ENCODE results near the gene LMF1. TPM values are rescaled to one million over a fixed set of nuclear protein-coding genes. Genes with fewer than 3 reads are reported as not detected.

The LMF1 gene
- total and polyA plus RNA-seq, 2 of the 4 experiments (the other 2 are of a cell fraction) = 7.7 to 13.1 TPM

GRCh38 chr16:914440-914839, 56.3 kb downstream of the LMF1 start:
- H3K14ac ChIP-seq (replicated peaks; ENCODE audit: low read depth, low read length) = no peak overlapping the region
- dilution Hi-C loops (cut with HindIII; ENCODE audit: low sequenced_read_pairs, unreplicated experiment) = no loop called here
- 89% methylated on average over 3 of the region's 4 CpGs; no CpG with 5 or more reads in 1 of the 2 experiments for whole genome bisulfite sequencing, 2 experiments (ENCODE audit: extremely low coverage in 2 of 2, insufficient read length in 1 of 2)
- ATAC-seq (ENCODE audit: low read depth) = no peak
- H2BK120ac ChIP-seq (ENCODE audit: low read depth, low read length) = no peak overlapping the region
- peak; percentile 23 for DNase-seq
- H4K91ac ChIP-seq (ENCODE audit: insufficient read depth, low read depth, low read length) = no peak overlapping the region
- no peak overlapping the region for H2AK5ac ChIP-seq (ENCODE audit: low read depth, low read length)
- POLR2A ChIA-PET (ENCODE audit: unreplicated experiment) = no interaction called here
- in situ Hi-C loops (cut with MboI; ENCODE audit: low sequenced_read_pairs) = no loop called here
- no peak overlapping the region for H2AK9ac ChIP-seq (replicated peaks; ENCODE audit: low read depth, low read length, poor library complexity)
- no peak overlapping the region; the same call in 1 of the 2 replicates for H3K4ac ChIP-seq (ENCODE audit: low read depth, low read length)
- no peak overlapping the region for H3K9ac ChIP-seq (ENCODE audit: low read depth, low read length)
- no peak overlapping the region for H3K23ac ChIP-seq (ENCODE audit: low read depth, low read length)
- peak overlapping the region; percentile 51 for H2AFZ ChIP-seq (replicated peaks; ENCODE audit: low read length, poor library complexity)
- no peak overlapping the region for H3K56ac ChIP-seq (ENCODE audit: extremely low read depth, insufficient read depth, low read length)
- no peak overlapping the region for H4K5ac ChIP-seq (ENCODE audit: low read depth, low read length)
- intact Hi-C loops (cut with micrococcal nuclease) = no loop called here
- no peak overlapping the region for H2BK15ac ChIP-seq (ENCODE audit: low read depth, low read length)
- BruUV-seq (replicated peaks) = no TSS peak
- no peaks in the 10 kb centered on the region for H3K27me3 ChIP-seq (ENCODE audit: control insufficient read depth, insufficient read depth, low read length)
- no peak overlapping the region for H3K4me3 ChIP-seq (ENCODE audit: insufficient read depth, low read depth, low read length)
- no peak overlapping the region for H3K18ac ChIP-seq (ENCODE audit: low read depth, low read length)
- H3K79me1 ChIP-seq (ENCODE audit: low read depth in 1 of 2, low read length in 2 of 2) = no peaks in the 10 kb centered on the region
- no peak overlapping the region for H4K8ac ChIP-seq (ENCODE audit: low read depth in 2 of 2, low read length in 2 of 2)
- H3K4me1 ChIP-seq (ENCODE audit: control insufficient read depth, insufficient read depth, low read length) = peaks cover under 1% of the 10 kb centered on the region; the same call in 1 of the 2 replicates
- CTCF ChIA-PET = no interaction called here
- H3K27ac ChIP-seq (ENCODE audit: insufficient read depth, low read length) = no peak overlapping the region
- no peaks in the 10 kb centered on the region for H4K20me1 ChIP-seq (ENCODE audit: insufficient read depth, low read length)
- no peaks in the 10 kb centered on the region; the same call in 1 of the 2 replicates for H3K9me1 ChIP-seq (ENCODE audit: insufficient read depth, low read length)
- no peak overlapping the region for H2BK5ac ChIP-seq (ENCODE audit: low read depth, low read length, poor library complexity, severe bottlenecking)
- H3K4me2 ChIP-seq (ENCODE audit: low read depth, low read length) = no peak overlapping the region
- H2BK20ac ChIP-seq (ENCODE audit: low read depth, low read length) = no peak overlapping the region
- no peaks in the 10 kb centered on the region; the same call in 1 of the 2 replicates for H3K9me3 ChIP-seq (ENCODE audit: control insufficient read depth, insufficient read depth, low read length)
- peaks cover 6% of the 10 kb centered on the region for H3K36me3 ChIP-seq (ENCODE audit: control insufficient read depth, insufficient read depth, low read length)
- TF ChIP-seq POLR2A (IDR thresholded peaks at IDR 0.05; ENCODE audit: low read depth, low read length) (no peak), SMC3 (IDR thresholded peaks at IDR 0.05; ENCODE audit: low read depth, low read length) (no peak), RAD21 (IDR thresholded peaks at IDR 0.05; ENCODE audit: low read length) (no peak)
